ENCODE results near the gene CEP104. TPM values are rescaled to one million over a fixed set of nuclear protein-coding genes. Genes with fewer than 3 reads are reported as not detected.

Gene CEP104
- total and polyA plus RNA-seq, 2 donors (not counting 1 experiment from before 2014, with no cell fraction given), result 25.4 to 28.9 TPM

DNA sequence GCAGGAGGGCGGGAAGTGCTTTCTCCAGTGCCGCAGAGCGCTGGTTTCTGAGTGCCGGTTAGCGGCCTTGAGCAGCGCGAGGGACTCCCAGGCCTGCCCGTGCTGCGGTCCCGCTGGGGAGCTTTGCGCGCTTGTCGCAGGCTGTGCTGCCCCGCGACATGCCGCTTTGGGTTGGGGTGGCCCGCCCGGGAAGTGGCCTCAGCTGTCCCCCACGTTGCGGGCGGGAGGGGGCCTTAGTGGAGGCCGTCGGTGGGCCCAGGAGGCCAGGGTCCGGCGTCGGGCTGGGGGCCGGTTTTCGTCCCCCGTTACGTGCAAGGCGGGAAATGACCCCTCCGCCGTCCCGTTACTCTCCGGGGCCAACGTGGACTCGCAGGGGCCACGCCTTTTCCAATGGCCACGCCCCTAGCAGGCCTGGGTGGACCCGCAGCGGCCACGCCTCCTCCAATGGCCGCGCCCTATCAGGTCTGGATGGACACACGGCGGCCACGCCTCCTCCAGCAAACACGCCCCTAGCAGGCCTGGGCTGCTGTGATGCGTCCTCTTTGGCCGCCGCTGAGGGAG is 44.0 kb upstream of the CEP104 start:
- peak; percentile 92 to 96 for DNase-seq (ENCODE audit: low read depth in 2 of 2)
- H3K9me3 ChIP-seq (ENCODE audit: control insufficient read depth, insufficient read depth, low read depth, low read length), result no peaks in the 10 kb centered on the region

GRCh38 chr1:3900150-3900968 is 43.3 kb upstream of the CEP104 start, which contains the start of gene C1orf174:
TSS of gene C1orf174 (minus strand) at chr1:3900272. CDS start at chr1:3900186, 86 bp downstream.
- Histone ChIP-seq H3K36me3 (ENCODE audit: control insufficient read depth, insufficient read depth, low read length) (no peaks in the 10 kb centered on the region), H3K27ac (ENCODE audit: insufficient read depth, low read length) (peak within 1 kb of the TSS; percentile 93), H3K27me3 (ENCODE audit: control insufficient read depth, insufficient read depth, low read length) (no peaks in the 10 kb centered on the region), H4K20me1 (ENCODE audit: control insufficient read depth, extremely low read depth, insufficient read depth, low read length) (no peaks in the 10 kb centered on the region), H3K9me3 (ENCODE audit: control insufficient read depth, insufficient read depth, low read depth, low read length) (no peaks in the 10 kb centered on the region), H3K9ac (ENCODE audit: insufficient read depth, low read length) (peak within 1 kb of the TSS; percentile 90), H2AFZ (ENCODE audit: low read length) (peak within 1 kb of the TSS; percentile 85), H3K79me2 (ENCODE audit: control insufficient read depth, insufficient read depth, low read length) (peaks cover 44% of the 10 kb centered on the region), H3K4me1 (ENCODE audit: control insufficient read depth, extremely low read depth, insufficient read depth, low read length) (peaks cover 3% of the 10 kb centered on the region), H3K4me2 (ENCODE audit: extremely low read depth, insufficient read depth, low read length) (peak within 1 kb of the TSS; percentile 97), H3K4me3 (replicated peaks in 1 of 4; ENCODE audit: control extremely low read depth in 1 of 4, insufficient read depth in 1 of 4, low read depth in 3 of 4, low read length in 4 of 4) (peak within 1 kb of the TSS; percentile 81 to 95 (median 89))
- TF ChIP-seq CTCF (conservative IDR thresholded peaks at IDR 0.05 in 1 of 2, IDR thresholded peaks at IDR 0.05 in 1 of 2; ENCODE audit: low read depth in 1 of 2, low read length in 2 of 2) (no peak), EZH2 (IDR thresholded peaks at IDR 0.05; ENCODE audit: low read length, missing control alignments) (no peak)
- peak; percentile 98 to 99 for DNase-seq (ENCODE audit: low read depth in 2 of 2)

More for the DNA sequence above, 44.0 kb upstream of the CEP104 start:
- Histone ChIP-seq H3K27me3 (ENCODE audit: control insufficient read depth, insufficient read depth, low read length) (no peaks in the 10 kb centered on the region), H4K20me1 (ENCODE audit: control insufficient read depth, extremely low read depth, insufficient read depth, low read length) (no peaks in the 10 kb centered on the region), H3K4me3 (replicated peaks in 1 of 4; ENCODE audit: control extremely low read depth in 1 of 4, insufficient read depth in 1 of 4, low read depth in 3 of 4, low read length in 4 of 4) (peak overlapping the region; percentile 57 to 95 (median 78)), H3K4me1 (ENCODE audit: control insufficient read depth, extremely low read depth, insufficient read depth, low read length) (peaks cover 3% of the 10 kb centered on the region), H3K4me2 (ENCODE audit: extremely low read depth, insufficient read depth, low read length) (peak overlapping the region; percentile 85), H3K36me3 (ENCODE audit: control insufficient read depth, insufficient read depth, low read length) (no peaks in the 10 kb centered on the region), H3K79me2 (ENCODE audit: control insufficient read depth, insufficient read depth, low read length) (peaks cover 37% of the 10 kb centered on the region), H2AFZ (ENCODE audit: low read length) (peak overlapping the region; percentile 85), H3K9ac (ENCODE audit: insufficient read depth, low read length) (peak overlapping the region; percentile 90), H3K27ac (ENCODE audit: insufficient read depth, low read length) (peak overlapping the region; percentile 93)
- TF ChIP-seq EZH2 (IDR thresholded peaks at IDR 0.05; ENCODE audit: low read length, missing control alignments) (no peak), CTCF (conservative IDR thresholded peaks at IDR 0.05 in 1 of 2, IDR thresholded peaks at IDR 0.05 in 1 of 2; ENCODE audit: low read depth in 1 of 2, low read length in 2 of 2) (no peak)

DNA sequence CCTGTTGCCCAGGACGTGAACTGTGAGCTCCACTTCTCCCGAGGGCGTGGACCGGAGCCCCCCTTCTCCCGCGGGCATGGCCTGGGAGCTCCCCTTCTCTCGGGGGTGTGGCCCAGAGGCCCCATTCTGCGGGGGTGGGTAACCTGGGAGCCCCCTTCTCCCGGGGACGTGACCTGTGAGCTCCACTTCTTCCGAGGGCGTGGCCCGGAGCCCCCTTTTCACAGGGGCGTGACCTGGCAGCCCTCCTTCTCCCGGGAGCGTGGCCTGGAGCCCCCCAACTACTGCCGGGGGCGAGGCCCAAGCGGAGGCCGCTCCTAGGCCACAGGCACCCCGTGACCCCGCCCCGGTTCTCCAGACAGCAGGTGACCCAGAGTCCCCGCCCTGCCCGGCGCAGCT is 42.7 kb upstream of the CEP104 start:
- H3K4me1 ChIP-seq (ENCODE audit: control insufficient read depth, extremely low read depth, insufficient read depth, low read length), result peaks cover 6% of the 10 kb centered on the region
- no peaks in the 10 kb centered on the region for H4K20me1 ChIP-seq (ENCODE audit: control insufficient read depth, extremely low read depth, insufficient read depth, low read length)
- peaks cover 50% of the 10 kb centered on the region for H3K79me2 ChIP-seq (ENCODE audit: control insufficient read depth, insufficient read depth, low read length)
- H2AFZ ChIP-seq (ENCODE audit: low read length), result peak overlapping the region; percentile 68
- H3K4me3 ChIP-seq (replicated peaks in 1 of 4; ENCODE audit: control extremely low read depth in 1 of 4, insufficient read depth in 1 of 4, low read depth in 3 of 4, low read length in 4 of 4), result peak overlapping the region; percentile 81 to 95 (median 89)
- no peaks in the 10 kb centered on the region for H3K27me3 ChIP-seq (ENCODE audit: control insufficient read depth, insufficient read depth, low read length)
- no peaks in the 10 kb centered on the region for H3K36me3 ChIP-seq (ENCODE audit: control insufficient read depth, insufficient read depth, low read length)
- H3K27ac ChIP-seq (ENCODE audit: insufficient read depth, low read length), result peak overlapping the region; percentile 93
- peak overlapping the region; percentile 90 for H3K9ac ChIP-seq (ENCODE audit: insufficient read depth, low read length)
- H3K4me2 ChIP-seq (ENCODE audit: extremely low read depth, insufficient read depth, low read length), result peak overlapping the region; percentile 97
- no peak for DNase-seq (ENCODE audit: low read depth in 2 of 2)
- H3K9me3 ChIP-seq (ENCODE audit: control insufficient read depth, insufficient read depth, low read depth, low read length), result no peaks in the 10 kb centered on the region
- TF ChIP-seq CTCF (conservative IDR thresholded peaks at IDR 0.05 in 1 of 2, IDR thresholded peaks at IDR 0.05 in 1 of 2; ENCODE audit: low read depth in 1 of 2, low read length in 2 of 2), result peak in 1 of 2 donors; percentile 26
- TF ChIP-seq EZH2 (IDR thresholded peaks at IDR 0.05; ENCODE audit: low read length, missing control alignments), result no peak

All from fibroblast of lung (primary cell).